Effector memory CD4-positive, alpha-beta T cell (primary cell): Measurements from ENCODE around the gene MTMR2.

ENCODE experiments used
- DNase-seq, 3 donors: peaks; one replicate each; pipeline ENCODE4 v3.0.0-alpha.2; 2020
- H3K27ac ChIP-seq: 2 replicates; pipeline ENCODE4 v1.7.0; 2013; ENCODE audit warnings: mild to moderate bottlenecking, low read length, moderate library complexity; ENCODE audit not compliant: insufficient read depth, poor library complexity, severe bottlenecking
- H3K27me3 ChIP-seq: replicated peaks from 2 replicates; pipeline ENCODE4 v1.7.0; 2013; ENCODE audit warnings: mild to moderate bottlenecking, low read length; ENCODE audit not compliant: insufficient read depth, control insufficient read depth, poor library complexity, severe bottlenecking
- H3K36me3 ChIP-seq: 2 replicates; pipeline ENCODE4 v1.7.0; 2013; ENCODE audit warnings: mild to moderate bottlenecking, low read length, moderate library complexity; ENCODE audit not compliant: control insufficient read depth, insufficient read depth
- H3K4me1 ChIP-seq: 2 replicates; pipeline ENCODE4 v1.7.0; 2013; ENCODE audit warnings: low read length, mild to moderate bottlenecking; ENCODE audit not compliant: control insufficient read depth, insufficient read depth, poor library complexity, severe bottlenecking
- H3K4me3 ChIP-seq: 2 replicates; pipeline ENCODE4 v1.7.0; 2013; ENCODE audit warnings: low read length, low read depth, mild to moderate bottlenecking; ENCODE audit not compliant: insufficient read depth, poor library complexity, severe bottlenecking
- H3K9me3 ChIP-seq: 2 replicates; pipeline ENCODE4 v1.7.0; 2013; ENCODE audit warnings: mild to moderate bottlenecking, low read length, moderate library complexity; ENCODE audit not compliant: control insufficient read depth

MTMR2 gene

GRCh38 chr11:95920460-95921105 is 3.3 kb downstream of the MTMR2 start:
- DNase-seq: no peak
- no peak overlapping the region for H3K27ac ChIP-seq
- H3K4me3 ChIP-seq: no peak overlapping the region
- H3K36me3 ChIP-seq: no peaks in the 10 kb centered on the region
- H3K9me3 ChIP-seq: no peaks in the 10 kb centered on the region
- no peaks in the 10 kb centered on the region for H3K27me3 ChIP-seq
- peaks cover 5% of the 10 kb centered on the region for H3K4me1 ChIP-seq

- Histone ChIP-seq H3K36me3 (no peaks in the 10 kb centered on the region), H3K27me3 (no peaks in the 10 kb centered on the region), H3K4me3 (no peak overlapping the region), H3K27ac (no peak overlapping the region), H3K9me3 (no peaks in the 10 kb centered on the region), H3K4me1 (peaks cover 5% of the 10 kb centered on the region)
- no peak for DNase-seq
These were observed 4.4 kb downstream of the MTMR2 start for GRCh38 chr11:95919514-95919913.

GRCh38 chr11:95918720-95919119 is 5.2 kb downstream of the MTMR2 start:
- Histone ChIP-seq H3K27ac (no peak overlapping the region), H3K36me3 (no peaks in the 10 kb centered on the region), H3K4me3 (no peak overlapping the region), H3K4me1 (peaks cover 5% of the 10 kb centered on the region), H3K9me3 (no peaks in the 10 kb centered on the region), H3K27me3 (no peaks in the 10 kb centered on the region)
- DNase-seq: no peak

- Histone ChIP-seq H3K4me1 (peaks cover under 1% of the 10 kb centered on the region), H3K27ac (no peak overlapping the region), H3K27me3 (no peaks in the 10 kb centered on the region), H3K4me3 (no peak overlapping the region), H3K36me3 (no peaks in the 10 kb centered on the region), H3K9me3 (no peaks in the 10 kb centered on the region)
- no peak for DNase-seq
These were observed 5.9 kb downstream of the MTMR2 start for GRCh38 chr11:95918056-95918455.

GRCh38 chr11:95917193-95918036 is 6.5 kb downstream of the MTMR2 start:
- no peak for DNase-seq
- Histone ChIP-seq H3K27me3 (no peaks in the 10 kb centered on the region), H3K4me1 (no peaks in the 10 kb centered on the region)

GRCh38 chr11:95916049-95916448 is 7.9 kb downstream of the MTMR2 start:
- H3K4me1 ChIP-seq: no peaks in the 10 kb centered on the region
- no peaks in the 10 kb centered on the region for H3K9me3 ChIP-seq
- DNase-seq: no peak
- no peak overlapping the region for H3K4me3 ChIP-seq
- no peak overlapping the region for H3K27ac ChIP-seq
- H3K36me3 ChIP-seq: no peaks in the 10 kb centered on the region
- H3K27me3 ChIP-seq: no peaks in the 10 kb centered on the region

More at GRCh38 chr11:95917193-95918036, 6.5 kb downstream of the MTMR2 start:
- no peak overlapping the region for H3K4me3 ChIP-seq
- no peak overlapping the region for H3K27ac ChIP-seq
- no peaks in the 10 kb centered on the region for H3K36me3 ChIP-seq
- H3K9me3 ChIP-seq: no peaks in the 10 kb centered on the region

- Histone ChIP-seq H3K4me1 (no peaks in the 10 kb centered on the region), H3K27ac (no peak overlapping the region), H3K4me3 (no peak overlapping the region), H3K36me3 (no peaks in the 10 kb centered on the region), H3K9me3 (no peaks in the 10 kb centered on the region), H3K27me3 (no peaks in the 10 kb centered on the region)
- DNase-seq: no peak
These were observed 8.9 kb downstream of the MTMR2 start for GRCh38 chr11:95915051-95915450.

- Histone ChIP-seq H3K27ac (no peak overlapping the region), H3K4me3 (no peak overlapping the region), H3K36me3 (no peaks in the 10 kb centered on the region), H3K9me3 (no peaks in the 10 kb centered on the region), H3K4me1 (no peaks in the 10 kb centered on the region), H3K27me3 (no peaks in the 10 kb centered on the region)
- DNase-seq: no peak
These were observed 9.9 kb downstream of the MTMR2 start for GRCh38 chr11:95913830-95914615.

GRCh38 chr11:95912902-95913560 is 10.9 kb downstream of the MTMR2 start:
- Histone ChIP-seq H3K9me3 (no peaks in the 10 kb centered on the region), H3K4me1 (no peaks in the 10 kb centered on the region), H3K36me3 (no peaks in the 10 kb centered on the region), H3K27ac (no peak overlapping the region), H3K27me3 (no peaks in the 10 kb centered on the region), H3K4me3 (no peak overlapping the region)
- no peak for DNase-seq
